Adrenal gland (tissue), 5 donors: ENCODE measurements around the gene STMN1.

Source experiments
- CTCF ChIP-seq, 6 experiments: fragments of 450-650 bp in 4 of 6; fragments of 200-600 bp in 2 of 6; sonication (generic) in 1 of 6; IDR thresholded peaks; 1 replicate in 5 of 6; 2 replicates in 1 of 6; pipeline versions ENCODE4 v1.5.1 to v1.8.0; 2016 to 2021; ENCODE audit warnings: antibody characterized with exemption in 6 of 6, mild to moderate bottlenecking in 2 of 6, moderate library complexity in 1 of 6
- POLR2A ChIP-seq, 2 donors: fragments of 450-650 bp; IDR thresholded peaks; one replicate each; pipeline ENCODE4 v1.6.1; 2017; ENCODE audit warnings: antibody characterized with exemption in 2 of 2, mild to moderate bottlenecking in 2 of 2, moderate library complexity in 1 of 2
- donor health status: DM: no; HTN: no; CAD: no.

DNA sequence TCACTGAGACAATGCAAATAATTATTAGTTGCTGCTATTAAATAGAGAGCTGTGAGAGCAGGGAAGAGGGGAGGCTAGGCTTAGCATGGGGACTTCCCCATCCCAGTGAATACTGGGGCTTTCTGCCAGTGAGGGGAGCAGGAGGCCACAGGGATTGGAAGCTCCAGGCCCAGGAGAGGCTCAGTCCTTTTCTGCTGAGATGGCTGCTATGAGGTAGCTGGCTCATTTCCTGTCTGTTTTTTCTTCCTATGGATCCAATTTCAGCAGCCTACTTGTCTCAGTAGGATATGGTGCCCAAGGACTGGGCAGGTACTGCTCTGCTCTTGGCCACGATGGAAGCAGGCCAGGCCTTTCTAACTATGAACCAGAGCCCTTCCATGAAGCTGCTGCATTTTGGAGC, 10.0 kb downstream of the STMN1 start:
- TF ChIP-seq POLR2A (IDR thresholded peaks at IDR 0.05) (no peak), CTCF (IDR thresholded peaks at IDR 0.05) (no peak)
